Measurements from ENCODE around the gene RBM47.

The RBM47 gene

GRCh38 chr4:40486534-40486933, 143.1 kb downstream of the RBM47 start:
- Histone ChIP-seq H4K20me1 (ENCODE audit: insufficient read depth, low read length, poor library complexity, severe bottlenecking) (no peaks in the 10 kb centered on the region), H3K4me1 (ENCODE audit: insufficient read depth, low read length, poor library complexity, severe bottlenecking) (no peaks in the 10 kb centered on the region), H3K9me3 (ENCODE audit: insufficient read depth, low read depth, low read length) (no peaks in the 10 kb centered on the region), H3K79me2 (ENCODE audit: insufficient read depth, low read length) (no peaks in the 10 kb centered on the region), H3K36me3 (ENCODE audit: insufficient read depth, low read length) (no peaks in the 10 kb centered on the region), H3K9me2 (replicated peaks; ENCODE audit: low read depth, low read length) (no peaks in the 10 kb centered on the region), H3K4me3 (ENCODE audit: low read length, poor library complexity, severe bottlenecking) (no peak overlapping the region), H3K9ac (ENCODE audit: low read depth, low read length, poor library complexity, severe bottlenecking) (no peak overlapping the region), H3K27me3 (ENCODE audit: insufficient read depth, low read length, poor library complexity, severe bottlenecking) (no peaks in the 10 kb centered on the region), H2AFZ (ENCODE audit: low read length) (no peak overlapping the region), H3K4me2 (ENCODE audit: low read depth, low read length, poor library complexity, severe bottlenecking) (no peak overlapping the region), H3F3A (ENCODE audit: low read depth) (no peaks in the 10 kb centered on the region)
- TF ChIP-seq, protein P1, sequence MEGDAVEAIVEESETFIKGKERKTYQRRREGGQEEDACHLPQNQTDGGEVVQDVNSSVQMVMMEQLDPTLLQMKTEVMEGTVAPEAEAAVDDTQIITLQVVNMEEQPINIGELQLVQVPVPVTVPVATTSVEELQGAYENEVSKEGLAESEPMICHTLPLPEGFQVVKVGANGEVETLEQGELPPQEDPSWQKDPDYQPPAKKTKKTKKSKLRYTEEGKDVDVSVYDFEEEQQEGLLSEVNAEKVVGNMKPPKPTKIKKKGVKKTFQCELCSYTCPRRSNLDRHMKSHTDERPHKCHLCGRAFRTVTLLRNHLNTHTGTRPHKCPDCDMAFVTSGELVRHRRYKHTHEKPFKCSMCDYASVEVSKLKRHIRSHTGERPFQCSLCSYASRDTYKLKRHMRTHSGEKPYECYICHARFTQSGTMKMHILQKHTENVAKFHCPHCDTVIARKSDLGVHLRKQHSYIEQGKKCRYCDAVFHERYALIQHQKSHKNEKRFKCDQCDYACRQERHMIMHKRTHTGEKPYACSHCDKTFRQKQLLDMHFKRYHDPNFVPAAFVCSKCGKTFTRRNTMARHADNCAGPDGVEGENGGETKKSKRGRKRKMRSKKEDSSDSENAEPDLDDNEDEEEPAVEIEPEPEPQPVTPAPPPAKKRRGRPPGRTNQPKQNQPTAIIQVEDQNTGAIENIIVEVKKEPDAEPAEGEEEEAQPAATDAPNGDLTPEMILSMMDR (conservative IDR thresholded peaks at IDR 0.05; ENCODE audit: low read length), result no peak
- TF ChIP-seq EZH2phosphoT487 (IDR thresholded peaks at IDR 0.05; ENCODE audit: borderline replicate concordance), result no peak

- Histone ChIP-seq H3K9me3 (ENCODE audit: insufficient read depth, low read depth, low read length) (no peaks in the 10 kb centered on the region), H3K27me3 (ENCODE audit: insufficient read depth, low read length, poor library complexity, severe bottlenecking) (no peaks in the 10 kb centered on the region), H3F3A (ENCODE audit: low read depth) (no peaks in the 10 kb centered on the region), H4K20me1 (ENCODE audit: insufficient read depth, low read length, poor library complexity, severe bottlenecking) (no peaks in the 10 kb centered on the region), H3K9me2 (replicated peaks; ENCODE audit: low read depth, low read length) (no peaks in the 10 kb centered on the region), H3K4me3 (ENCODE audit: low read length, poor library complexity, severe bottlenecking) (no peak overlapping the region), H3K4me1 (ENCODE audit: insufficient read depth, low read length, poor library complexity, severe bottlenecking) (no peaks in the 10 kb centered on the region), H3K4me2 (ENCODE audit: low read depth, low read length, poor library complexity, severe bottlenecking) (no peak overlapping the region), H3K36me3 (ENCODE audit: insufficient read depth, low read length) (no peaks in the 10 kb centered on the region), H2AFZ (ENCODE audit: low read length) (no peak overlapping the region), H3K79me2 (ENCODE audit: insufficient read depth, low read length) (no peaks in the 10 kb centered on the region), H3K9ac (ENCODE audit: low read depth, low read length, poor library complexity, severe bottlenecking) (no peak overlapping the region)
- no peak for TF ChIP-seq EZH2phosphoT487 (IDR thresholded peaks at IDR 0.05; ENCODE audit: borderline replicate concordance)
- TF ChIP-seq, protein P1 (conservative IDR thresholded peaks at IDR 0.05; ENCODE audit: low read length), result no peak
These were observed 145.1 kb downstream of the RBM47 start for GRCh38 chr4:40484346-40485090.

DNA sequence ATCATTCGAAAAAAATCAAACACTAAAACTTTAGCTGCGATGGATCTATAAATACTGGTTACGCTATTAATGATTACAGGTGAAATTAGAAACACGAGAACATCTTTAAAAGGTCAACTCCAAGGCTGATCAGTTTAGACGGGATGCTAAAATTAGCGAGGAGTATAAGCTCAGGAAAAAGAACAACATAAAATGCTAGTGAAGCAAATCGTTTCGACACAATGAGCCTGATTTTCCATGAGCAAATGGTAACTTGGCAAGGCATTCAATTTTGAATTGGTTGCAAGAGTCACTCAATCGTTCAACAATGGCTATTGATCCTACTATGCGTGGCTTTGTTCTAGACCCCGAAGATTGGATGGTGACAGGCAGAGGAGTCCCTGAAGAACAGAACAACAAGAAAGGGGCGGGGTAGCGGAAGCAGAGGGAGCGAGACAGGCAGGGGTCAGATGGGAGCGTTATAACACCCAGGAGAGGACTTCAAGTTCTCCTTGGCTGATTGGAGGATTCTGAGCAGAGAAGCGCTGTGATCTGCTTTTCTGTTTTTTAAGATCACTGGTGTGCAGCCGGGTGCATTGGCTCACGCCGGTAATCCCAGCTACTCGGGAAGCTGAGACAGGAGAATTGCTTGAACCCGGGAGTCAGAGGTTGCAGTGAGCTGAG, 146.5 kb downstream of the RBM47 start:
- Histone ChIP-seq H3K4me1 (ENCODE audit: insufficient read depth, low read length, poor library complexity, severe bottlenecking) (no peaks in the 10 kb centered on the region), H3F3A (ENCODE audit: low read depth) (no peaks in the 10 kb centered on the region), H3K79me2 (ENCODE audit: insufficient read depth, low read length) (no peaks in the 10 kb centered on the region), H3K36me3 (ENCODE audit: insufficient read depth, low read length) (no peaks in the 10 kb centered on the region), H3K27me3 (ENCODE audit: insufficient read depth, low read length, poor library complexity, severe bottlenecking) (no peaks in the 10 kb centered on the region), H3K9me3 (ENCODE audit: insufficient read depth, low read depth, low read length) (no peaks in the 10 kb centered on the region), H4K20me1 (ENCODE audit: insufficient read depth, low read length, poor library complexity, severe bottlenecking) (no peaks in the 10 kb centered on the region), H3K9ac (ENCODE audit: low read depth, low read length, poor library complexity, severe bottlenecking) (no peak overlapping the region), H3K4me2 (ENCODE audit: low read depth, low read length, poor library complexity, severe bottlenecking) (no peak overlapping the region), H3K9me2 (replicated peaks; ENCODE audit: low read depth, low read length) (no peaks in the 10 kb centered on the region), H2AFZ (ENCODE audit: low read length) (no peak overlapping the region), H3K4me3 (ENCODE audit: low read length, poor library complexity, severe bottlenecking) (no peak overlapping the region)
- no peak for TF ChIP-seq EZH2phosphoT487 (IDR thresholded peaks at IDR 0.05; ENCODE audit: borderline replicate concordance)
- TF ChIP-seq, protein P1 (conservative IDR thresholded peaks at IDR 0.05; ENCODE audit: low read length), result no peak

Measured in Loucy (cell line).